Sciatic nerve (tissue), 2 donors: ENCODE data around the gene TTLL11. TPM values are rescaled to one million over a fixed set of nuclear protein-coding genes. Genes with fewer than 3 reads are reported as not detected.

ENCODE experiments used
- ATAC-seq: fragments of 200-7000 bp; cut with Tn5 transposase; one replicate; pipeline ENCODE4 v1.9.1; 2020; ENCODE audit warnings: mild to moderate bottlenecking, moderate library complexity
- DNase-seq: peaks from one replicate; pipeline ENCODE4 v3.0.0-alpha.2; 2020; ENCODE audit warnings: low spot score
- intact Hi-C: fragments of 100-400 bp; cut with DNase I; formaldehyde crosslinking; loops from one replicate; pipeline ENCODE4 v1.14.2; 2022
- total RNA-seq: library from RNA; stranded (reverse); fragmentation: NEBNext Ultra II Directional; extraction: Animal tissue kit (Norgen Biotek cat#: 25700); gene quantifications from one replicate; pipeline ENCODE4 v1.2.1, GENCODE V29; 2021
- donor health status: DM: no; HTN: no; CAD: no.
- donor health status: DM: no; HTN: no; CAD: no.

TTLL11 gene, protein sequence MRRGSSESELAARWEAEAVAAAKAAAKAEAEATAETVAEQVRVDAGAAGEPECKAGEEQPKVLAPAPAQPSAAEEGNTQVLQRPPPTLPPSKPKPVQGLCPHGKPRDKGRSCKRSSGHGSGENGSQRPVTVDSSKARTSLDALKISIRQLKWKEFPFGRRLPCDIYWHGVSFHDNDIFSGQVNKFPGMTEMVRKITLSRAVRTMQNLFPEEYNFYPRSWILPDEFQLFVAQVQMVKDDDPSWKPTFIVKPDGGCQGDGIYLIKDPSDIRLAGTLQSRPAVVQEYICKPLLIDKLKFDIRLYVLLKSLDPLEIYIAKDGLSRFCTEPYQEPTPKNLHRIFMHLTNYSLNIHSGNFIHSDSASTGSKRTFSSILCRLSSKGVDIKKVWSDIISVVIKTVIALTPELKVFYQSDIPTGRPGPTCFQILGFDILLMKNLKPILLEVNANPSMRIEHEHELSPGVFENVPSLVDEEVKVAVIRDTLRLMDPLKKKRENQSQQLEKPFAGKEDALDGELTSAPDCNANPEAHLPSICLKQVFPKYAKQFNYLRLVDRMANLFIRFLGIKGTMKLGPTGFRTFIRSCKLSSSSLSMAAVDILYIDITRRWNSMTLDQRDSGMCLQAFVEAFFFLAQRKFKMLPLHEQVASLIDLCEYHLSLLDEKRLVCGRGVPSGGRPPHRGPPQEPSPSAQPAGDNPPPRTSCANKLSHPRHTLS
- total RNA-seq, result 14.2 TPM

DNA sequence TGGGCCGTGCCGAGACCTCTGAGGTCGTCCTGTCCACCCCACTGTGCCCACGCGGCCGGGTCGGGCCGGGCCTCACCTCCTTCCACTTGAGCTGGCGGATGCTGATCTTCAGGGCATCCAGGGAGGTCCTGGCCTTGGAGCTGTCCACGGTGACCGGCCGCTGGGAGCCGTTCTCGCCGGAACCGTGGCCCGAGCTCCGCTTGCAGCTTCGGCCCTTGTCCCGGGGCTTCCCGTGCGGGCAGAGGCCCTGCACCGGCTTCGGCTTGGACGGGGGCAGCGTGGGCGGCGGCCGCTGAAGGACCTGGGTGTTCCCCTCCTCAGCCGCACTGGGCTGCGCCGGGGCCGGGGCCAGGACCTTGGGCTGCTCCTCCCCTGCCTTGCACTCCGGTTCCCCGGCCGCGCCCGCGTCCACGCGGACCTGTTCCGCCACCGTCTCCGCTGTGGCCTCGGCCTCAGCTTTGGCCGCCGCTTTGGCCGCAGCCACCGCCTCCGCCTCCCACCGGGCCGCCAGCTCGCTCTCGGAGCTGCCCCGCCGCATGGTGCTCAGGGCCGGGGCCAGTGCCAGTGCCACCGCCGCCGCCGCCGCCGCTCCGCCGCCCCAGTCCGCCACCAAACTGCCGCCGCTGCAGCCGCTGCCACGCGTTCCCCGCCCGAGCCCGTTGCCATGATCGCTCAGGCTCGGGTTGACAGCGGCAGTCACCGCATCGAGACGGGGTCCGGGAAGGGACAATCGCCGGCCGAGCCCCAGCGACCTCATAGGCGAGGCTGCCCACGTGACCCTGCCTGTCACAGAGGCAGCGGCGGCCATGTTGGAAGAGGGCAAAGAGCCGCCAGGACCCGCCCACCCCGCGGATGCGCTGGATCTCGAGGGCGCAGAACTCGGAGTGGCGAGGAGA, at the start of gene TTLL11:
TTLL11 (minus strand) TSS at position 698 of the 896 bp plus-strand sequence; CDS start at position 538, 160 bp downstream.
- ATAC-seq (peak; percentile 99), DNase-seq (peak; percentile 98)
- intact Hi-C loops, result loop anchor here (10.0 kb wide), 1 partner anchor 722 kb away; no protein-coding TSS in a partner anchor

DNA sequence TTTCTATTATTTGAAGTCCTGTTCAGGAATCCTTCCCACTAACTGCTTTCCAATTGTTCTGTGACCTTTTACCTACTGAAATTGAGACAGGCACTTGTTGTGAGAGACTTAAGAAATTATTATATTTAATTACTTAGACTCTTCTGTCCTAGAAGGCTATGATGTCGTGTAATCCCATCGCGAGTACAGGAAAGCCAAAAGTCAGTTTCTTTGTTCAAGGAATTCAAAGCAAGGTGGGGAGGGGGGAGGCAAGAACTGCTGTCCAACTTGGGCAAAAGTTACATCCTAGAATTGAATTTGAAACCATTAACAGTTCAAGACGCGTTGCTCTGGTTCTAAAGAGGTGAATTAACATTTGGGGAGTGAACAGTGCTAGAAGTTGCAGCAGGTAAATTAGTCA, 48.6 kb upstream of the TTLL11 start:
- intact Hi-C loops, result no loop called here
- DNase-seq, result no peak
- ATAC-seq, result no peak

DNA sequence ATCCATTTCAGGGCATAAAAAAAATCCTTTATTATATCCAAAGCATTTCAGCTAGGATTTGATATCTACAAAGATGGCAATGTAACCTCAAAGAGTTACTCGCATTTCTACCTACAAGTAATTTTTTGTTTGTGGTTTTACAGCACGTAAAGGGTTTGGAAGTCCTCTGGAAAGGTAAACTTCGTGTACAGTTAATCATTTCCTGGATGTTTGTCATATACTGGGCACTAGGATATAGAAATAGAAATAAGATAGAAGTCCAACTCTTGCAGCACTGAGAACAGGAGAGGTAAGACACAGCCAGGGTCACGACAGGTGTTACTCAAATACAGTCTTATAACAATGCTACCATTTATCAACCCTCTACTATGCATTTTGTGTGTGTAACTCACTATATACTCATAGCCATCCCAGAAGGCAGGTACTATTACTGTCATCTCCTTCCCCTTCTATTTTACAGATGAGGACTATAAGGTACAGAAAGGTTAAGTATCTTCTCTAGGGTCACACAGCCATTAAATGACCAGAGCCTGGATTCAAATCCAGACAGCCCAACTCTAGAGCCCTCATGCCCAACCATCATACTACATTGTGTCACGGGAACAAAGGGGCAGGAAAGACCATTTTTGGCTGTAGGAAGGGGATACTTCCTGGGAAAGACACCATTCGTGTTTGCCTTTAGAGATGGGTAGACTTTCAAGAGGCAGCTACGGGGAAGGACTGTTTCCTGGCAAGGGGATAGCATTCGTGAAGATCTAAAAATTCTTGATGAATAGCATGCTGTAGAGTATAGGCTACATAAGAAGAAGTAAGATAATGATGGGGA, 47.5 kb upstream of the TTLL11 start:
- DNase-seq (no peak), ATAC-seq (no peak)
- intact Hi-C loops, result no loop called here

DNA sequence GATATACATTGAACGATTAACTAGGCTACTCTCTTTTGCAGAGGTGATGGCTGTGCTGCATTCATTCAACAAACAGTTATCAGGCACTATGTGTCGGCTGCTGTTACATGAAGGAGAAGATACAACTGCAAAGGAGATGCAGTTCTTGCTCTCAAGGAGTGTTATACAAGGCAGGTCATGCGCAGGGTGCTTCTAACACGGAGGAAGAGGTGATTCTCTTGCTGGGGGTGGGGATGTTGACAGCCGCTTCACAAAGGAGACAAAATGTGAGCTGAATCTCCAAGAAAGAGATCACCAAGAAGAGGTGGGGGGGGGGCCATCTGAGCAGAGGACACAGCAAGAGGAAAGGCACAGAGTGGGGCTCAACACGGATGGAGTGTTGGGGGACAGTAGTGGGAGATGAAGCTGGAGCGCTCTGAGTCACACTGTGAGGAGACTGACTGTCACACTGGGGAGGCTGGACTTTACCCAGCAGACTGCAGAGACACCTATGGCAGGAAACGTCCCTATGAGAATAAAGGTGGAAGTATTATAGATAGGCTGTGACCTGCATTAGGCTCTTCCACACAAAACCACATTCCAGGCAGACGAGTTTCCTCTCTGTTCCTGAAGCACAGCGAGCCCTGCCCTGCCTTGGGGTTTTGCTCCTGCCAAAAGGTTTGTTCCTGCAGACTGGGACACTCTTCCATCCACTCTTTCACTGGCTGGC, 45.6 kb upstream of the TTLL11 start:
- ATAC-seq (no peak), DNase-seq (no peak)
- intact Hi-C loops, result no loop called here

DNA sequence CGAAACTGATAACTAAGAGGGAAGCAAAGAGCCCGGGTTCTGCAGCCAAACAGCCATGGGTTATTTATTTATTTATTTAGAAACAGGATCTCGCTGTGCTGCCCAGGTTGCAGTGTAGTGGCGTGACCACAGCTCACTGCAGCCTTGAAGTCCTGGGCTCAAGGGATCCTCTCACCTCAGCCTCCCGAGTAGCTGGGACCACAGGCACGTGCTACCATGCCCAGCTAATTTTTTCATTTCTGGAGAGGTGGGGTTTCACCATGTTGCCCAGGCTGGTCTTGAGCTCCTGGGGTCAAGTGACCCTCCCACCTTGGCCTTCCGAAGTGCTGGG, 42.4 kb upstream of the TTLL11 start:
- ATAC-seq, result no peak
- no peak for DNase-seq
- intact Hi-C loops, result no loop called here

DNA sequence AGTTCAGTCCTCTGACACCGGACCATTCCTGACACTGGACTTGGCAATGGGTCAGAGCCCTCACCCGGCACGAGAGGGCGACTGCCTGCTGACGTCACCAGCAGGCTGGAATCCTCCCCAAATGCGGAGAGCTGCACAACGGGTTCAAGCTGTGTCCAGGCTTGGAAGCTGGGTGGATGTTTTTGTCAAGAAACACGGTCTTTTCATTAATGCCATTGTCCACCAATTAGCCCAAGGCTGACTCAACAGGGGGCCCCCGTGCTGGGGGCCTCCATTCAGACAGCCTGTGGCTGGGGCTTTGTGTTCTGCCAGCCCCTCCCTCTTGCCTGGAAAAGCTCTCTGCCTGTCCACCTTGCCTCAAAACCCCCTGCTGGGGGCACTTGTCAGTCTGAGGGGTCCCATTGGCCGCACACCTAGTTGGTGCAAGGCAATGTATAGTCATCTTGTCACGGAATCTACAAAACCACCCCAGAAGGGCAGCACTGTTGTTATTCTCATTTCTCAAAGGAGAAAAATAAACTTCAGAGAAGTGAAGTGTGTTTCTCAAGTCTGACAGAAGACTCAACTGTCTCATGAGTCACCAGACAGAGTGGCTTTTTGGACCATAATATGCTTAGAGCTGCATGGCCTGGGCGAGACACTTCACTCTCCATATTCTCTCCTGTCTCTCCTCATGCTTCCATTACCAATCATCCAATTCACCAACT, 41.9 kb upstream of the TTLL11 start:
- ATAC-seq (no peak), DNase-seq (no peak)
- intact Hi-C loops, result no loop called here

DNA sequence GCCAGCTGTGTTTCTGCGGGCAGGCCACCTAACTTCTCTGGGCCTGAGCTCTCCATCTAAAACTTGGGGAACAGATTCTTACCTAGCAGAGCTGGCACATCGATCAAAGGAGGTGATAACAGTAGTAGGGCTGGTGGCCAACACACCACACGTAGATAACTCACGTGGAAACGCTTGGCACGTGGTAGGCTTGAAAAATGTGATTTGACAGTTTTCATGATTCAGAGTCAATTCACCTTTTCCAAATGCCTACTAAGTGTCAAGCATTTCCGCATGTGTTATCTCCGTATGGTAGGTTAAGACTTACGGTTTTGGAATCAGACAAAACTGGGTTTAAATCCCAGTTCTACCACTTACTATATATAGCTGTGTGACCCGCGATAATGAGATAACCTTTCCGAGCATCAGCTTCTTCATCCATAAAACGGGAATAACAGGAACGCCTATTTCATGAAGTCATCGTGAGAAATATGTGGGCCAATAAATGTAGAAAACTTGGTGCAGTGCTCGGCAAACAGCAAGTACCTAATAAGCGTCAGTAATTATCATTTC, 41.0 kb upstream of the TTLL11 start:
- DNase-seq (no peak), ATAC-seq (no peak)
- intact Hi-C loops, result no loop called here

DNA sequence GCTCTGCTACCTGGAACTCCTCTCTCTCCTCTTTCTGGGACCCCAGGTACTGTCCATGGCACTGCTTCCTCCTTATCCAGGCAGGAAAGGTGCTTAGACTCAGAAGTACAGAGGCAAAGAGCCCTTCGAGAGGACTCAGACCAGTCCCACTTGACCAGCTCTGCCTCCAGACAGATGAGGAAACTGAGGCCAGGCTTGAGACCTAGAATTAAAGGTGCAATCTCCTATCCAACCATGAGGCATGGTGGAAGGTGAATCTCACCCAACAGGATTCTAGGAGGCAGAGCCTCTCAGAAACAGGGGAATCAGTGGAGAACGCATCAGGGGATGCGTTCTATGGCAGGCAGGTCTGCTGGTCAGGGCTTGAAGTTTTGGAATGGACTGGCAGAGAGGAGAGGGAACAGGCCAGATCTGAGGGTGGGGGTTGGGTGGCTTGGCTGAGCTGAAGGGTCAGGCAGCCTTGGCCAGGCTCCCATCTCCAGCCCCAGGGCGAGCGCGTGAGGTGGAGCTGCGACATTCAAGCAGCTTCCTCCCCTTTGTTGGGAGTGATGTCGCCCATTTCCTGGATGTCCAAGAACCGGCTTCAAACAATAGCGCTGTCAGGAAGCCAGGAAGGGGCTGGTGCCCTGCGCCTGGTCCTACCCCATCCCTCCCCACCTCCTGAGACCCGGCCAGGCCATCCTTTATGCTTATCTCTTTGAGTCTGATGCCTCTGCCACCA, 40.3 kb upstream of the TTLL11 start:
- DNase-seq, result no peak
- no peak for ATAC-seq
- intact Hi-C loops, result no loop called here

DNA sequence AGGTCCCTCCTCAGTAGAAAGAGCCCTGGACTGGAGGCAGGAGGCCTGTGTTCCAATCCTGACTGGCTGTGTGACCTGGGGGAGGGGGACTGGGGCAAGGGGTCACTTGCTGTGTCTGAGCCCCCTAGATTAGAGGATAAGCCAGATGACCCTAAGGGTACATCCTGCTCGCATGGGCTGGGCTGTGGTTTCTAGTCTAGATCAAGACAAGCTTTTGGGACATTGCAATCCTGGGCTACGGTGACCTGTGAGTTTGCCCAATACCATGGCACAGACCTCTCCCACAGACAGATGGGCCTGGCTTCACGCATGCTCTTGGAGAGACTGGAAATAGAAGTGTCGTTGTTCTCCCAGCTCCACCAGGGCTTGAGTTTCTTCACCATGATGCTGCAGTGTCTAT, 39.4 kb upstream of the TTLL11 start:
- intact Hi-C loops, result no loop called here
- DNase-seq (no peak), ATAC-seq (no peak)

DNA sequence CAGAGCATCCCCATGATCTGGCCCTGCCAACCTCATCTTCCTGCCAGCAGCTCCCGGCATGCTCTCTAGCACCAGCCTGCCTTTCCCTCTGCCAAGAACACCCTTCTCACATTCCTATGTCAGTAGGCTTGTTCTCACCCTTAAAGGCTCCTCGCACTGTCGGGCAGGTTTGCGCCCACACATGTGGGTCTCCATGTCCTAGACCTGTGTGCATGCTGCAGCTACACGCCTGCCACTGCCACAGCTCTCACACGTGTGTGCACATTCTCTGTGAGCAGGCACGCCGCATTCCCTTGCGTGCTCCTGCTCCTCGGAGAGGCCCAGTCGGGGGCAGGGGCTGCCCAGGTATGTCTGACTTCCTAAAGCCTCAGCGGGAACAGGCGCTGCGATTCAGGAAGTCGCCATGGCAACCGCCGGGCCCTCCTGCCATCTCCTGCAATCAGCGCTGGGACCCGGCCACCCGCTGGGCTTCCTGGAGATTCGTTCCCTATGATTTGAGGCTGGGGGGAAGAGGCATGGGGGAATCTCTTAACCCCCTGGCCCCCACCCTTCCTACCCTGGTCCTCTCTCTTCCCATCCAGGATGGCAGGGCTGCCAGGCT, 38.4 kb upstream of the TTLL11 start:
- ATAC-seq, result no peak
- DNase-seq, result no peak

DNA sequence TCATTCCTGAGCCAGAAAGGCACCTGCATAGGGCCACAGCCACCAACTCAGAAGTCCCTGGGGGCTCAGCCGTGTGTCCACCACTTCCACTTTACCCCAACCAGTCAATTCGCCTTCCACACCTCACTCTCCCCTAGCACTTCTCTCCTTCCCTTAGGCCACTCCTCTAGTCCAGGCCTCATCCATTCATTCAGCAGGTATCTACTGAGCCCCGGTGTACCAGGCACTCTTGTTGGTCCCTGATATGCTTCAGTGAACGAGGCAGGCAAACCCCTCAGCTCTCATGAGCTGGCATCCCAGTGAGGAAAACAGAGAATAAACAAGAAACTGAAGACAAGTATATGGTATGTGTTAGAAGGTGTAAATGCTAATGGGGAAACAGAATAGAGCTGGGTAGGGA, 37.7 kb upstream of the TTLL11 start:
- intact Hi-C loops, result no loop called here
- DNase-seq, result no peak

More for the DNA sequence above, 38.4 kb upstream of the TTLL11 start:
- intact Hi-C loops, result no loop called here

DNA sequence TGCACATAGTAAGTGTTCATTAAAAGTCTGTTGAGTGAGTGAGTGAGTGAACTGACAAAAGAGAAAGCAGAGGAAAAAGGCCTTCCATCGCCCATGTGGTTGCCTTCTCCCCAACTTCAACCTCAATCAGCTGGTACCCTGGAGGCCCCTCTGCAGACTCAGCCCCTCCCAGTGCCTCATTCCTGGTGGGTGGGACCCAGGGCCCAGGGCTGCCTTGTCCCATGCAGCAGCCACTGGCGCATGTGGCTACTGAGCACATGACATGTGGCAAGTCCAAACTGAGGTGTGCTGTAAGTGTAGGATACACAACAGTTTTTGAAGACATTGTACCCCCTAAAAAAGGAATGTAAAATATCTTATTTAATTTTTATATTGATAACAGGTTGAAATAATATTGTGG, 36.9 kb upstream of the TTLL11 start:
- peak; percentile 6 for DNase-seq
- intact Hi-C loops, result loop anchor here (2.0 kb wide), 1 partner anchor 71 kb away; no protein-coding TSS in a partner anchor
- no peak for ATAC-seq

More for the DNA sequence above, 37.7 kb upstream of the TTLL11 start:
- ATAC-seq, result no peak

DNA sequence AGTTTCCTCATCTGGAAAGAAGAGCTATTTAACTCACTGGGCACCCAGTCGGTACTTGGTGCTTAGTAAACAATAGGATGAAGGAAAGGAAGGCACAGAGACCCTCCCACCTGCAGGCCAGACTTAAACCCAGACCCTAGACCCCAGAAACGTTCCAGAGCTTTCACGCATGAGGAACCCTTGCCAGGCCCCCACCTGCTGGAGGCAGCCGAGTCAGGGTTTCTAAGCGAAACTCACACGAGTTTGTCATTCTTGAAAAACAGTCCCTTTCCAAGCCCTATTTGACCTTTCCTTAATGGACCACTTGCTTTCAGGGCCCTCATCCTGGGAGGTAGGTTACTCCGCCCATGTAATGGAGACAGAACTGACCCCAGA, 35.8 kb upstream of the TTLL11 start:
- intact Hi-C loops, result loop anchor here (2.0 kb wide), 1 partner anchor 72 kb away; no protein-coding TSS in a partner anchor
- ATAC-seq, result no peak
- peak; percentile 14 for DNase-seq

DNA sequence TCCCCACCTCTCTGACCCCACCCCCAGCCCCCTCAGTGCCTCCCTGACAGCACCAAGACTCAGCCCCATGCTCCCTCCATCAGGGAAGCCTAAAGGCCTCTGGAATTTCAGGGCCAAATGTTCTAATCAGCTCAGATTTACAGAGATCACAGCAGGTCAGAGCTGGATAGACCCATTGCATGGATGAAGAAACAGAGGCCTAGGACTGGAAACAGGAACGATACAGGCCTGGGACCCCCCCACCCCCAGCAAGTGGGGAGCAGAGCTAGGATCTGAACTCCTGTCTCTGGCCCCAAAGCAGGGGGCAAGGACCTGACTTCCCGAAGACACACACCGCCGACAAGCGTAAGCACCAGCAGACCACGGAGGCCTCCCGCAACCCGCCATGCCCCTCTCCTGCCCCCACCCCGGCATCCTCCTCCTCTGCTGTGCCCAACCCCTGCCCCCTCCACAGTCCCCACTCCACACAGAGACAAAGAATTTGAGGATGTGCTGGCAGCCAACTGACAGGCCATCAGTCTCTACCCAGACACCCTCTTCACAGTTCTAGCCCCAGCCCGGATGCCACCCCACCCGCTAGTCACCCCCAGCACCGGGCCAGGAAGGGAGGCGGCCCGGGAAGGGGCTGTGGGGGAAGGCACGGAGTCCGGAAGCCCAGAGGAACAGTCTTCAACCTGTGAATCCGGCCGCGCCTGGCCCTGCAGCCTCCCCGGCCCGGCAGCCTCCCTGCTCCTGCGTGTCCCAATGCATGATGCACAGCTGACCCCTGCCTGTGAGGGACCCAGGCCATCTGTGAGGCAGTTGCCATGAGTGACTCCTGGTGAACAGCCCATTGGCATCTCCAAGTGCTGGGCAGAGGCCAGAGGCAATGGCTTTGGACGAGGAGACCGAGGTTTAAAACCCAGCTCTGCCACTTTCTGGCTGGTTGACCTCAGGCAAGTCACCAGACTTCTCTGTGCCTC, 35.2 kb upstream of the TTLL11 start:
- peak; percentile 53 for DNase-seq
- intact Hi-C loops, result loop anchor here (2.0 kb wide), 1 partner anchor 73 kb away; no protein-coding TSS in a partner anchor
- ATAC-seq, result no peak

DNA sequence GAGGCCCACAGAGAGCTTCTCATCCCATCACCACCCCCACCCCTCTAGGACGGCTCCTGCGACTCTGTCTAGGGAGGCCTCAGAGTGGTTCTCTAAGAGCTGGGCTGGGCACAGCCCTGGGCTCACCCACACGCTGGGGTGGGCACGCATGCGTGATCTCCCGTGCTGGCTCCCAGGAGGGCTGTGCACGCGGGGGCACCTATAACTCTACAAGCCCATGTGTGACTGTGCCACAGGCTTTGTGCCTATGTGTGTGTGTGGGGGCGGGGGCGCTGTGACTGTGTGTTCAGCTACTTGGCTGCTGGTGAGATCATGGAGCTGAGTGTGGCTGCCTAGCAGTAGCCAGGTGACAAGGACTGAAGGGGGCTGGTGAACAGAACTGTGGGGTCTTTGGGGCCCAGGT, 34.3 kb upstream of the TTLL11 start:
- no peak for ATAC-seq
- peak; percentile 49 for DNase-seq
- intact Hi-C loops, result loop anchor here (2.0 kb wide), 1 partner anchor 219 kb away; no protein-coding TSS in a partner anchor
